D721Med (cell line): ENCODE results near the gene GPBP1.
"Not testable (repeated sequence)": the region's sequence is repeated elsewhere in the genome, so short reads cannot be mapped to it uniquely, and the experiment has no call there.

Experiments
- DNase-seq: peaks from one replicate; pipeline ENCODE4 v3.0.0; 2011; ENCODE audit warnings: low spot score; ENCODE audit not compliant: insufficient read length
- FAIRE-seq: peaks from 2 replicates; lab custom pipeline; 2011; peaks lifted over from hg19 to GRCh38; lab: Jason Lieb, UNC
- TF ChIP-seq, protein P1 (sequence below): IDR thresholded peaks from 2 replicates; pipeline ENCODE4 v1.5.1; 2012; ENCODE audit warnings: mild to moderate bottlenecking, control low read depth; ENCODE audit not compliant: insufficient read depth; ENCODE audit errors: missing control alignments

The GPBP1 gene

DNA sequence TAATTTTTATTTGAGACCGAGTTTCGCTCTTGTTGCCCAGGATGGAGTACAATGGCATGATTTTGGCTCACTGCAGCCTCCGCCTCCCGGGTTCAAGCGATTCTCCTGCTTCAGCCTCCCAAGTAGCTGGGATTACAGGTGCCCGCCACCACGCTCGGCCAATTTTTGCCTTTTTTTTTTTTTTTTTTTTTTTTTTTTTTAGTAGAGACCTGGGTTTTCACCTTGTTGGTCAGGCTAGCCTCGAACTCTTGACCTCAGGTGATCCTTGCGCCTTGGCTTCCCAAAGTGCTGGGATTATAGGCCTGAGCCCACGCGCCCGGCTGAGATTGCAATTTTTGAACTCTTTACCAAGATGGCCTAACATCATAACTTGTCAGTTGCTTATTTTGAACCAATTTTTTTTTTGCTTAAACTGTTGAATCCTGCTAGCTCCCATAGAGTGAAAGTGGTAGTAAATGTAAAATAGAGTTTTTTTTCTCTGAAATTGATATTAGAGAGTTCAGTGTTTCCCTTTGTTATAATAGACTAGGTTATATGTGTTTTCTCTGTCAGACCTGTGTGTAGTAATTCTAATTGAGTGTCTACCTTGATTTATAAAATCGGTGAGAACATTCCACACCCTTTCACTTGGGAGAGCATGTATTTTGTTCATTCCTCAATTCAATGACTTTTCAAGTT lies 3.8 kb downstream of the GPBP1 start:
- TF ChIP-seq, protein P1, sequence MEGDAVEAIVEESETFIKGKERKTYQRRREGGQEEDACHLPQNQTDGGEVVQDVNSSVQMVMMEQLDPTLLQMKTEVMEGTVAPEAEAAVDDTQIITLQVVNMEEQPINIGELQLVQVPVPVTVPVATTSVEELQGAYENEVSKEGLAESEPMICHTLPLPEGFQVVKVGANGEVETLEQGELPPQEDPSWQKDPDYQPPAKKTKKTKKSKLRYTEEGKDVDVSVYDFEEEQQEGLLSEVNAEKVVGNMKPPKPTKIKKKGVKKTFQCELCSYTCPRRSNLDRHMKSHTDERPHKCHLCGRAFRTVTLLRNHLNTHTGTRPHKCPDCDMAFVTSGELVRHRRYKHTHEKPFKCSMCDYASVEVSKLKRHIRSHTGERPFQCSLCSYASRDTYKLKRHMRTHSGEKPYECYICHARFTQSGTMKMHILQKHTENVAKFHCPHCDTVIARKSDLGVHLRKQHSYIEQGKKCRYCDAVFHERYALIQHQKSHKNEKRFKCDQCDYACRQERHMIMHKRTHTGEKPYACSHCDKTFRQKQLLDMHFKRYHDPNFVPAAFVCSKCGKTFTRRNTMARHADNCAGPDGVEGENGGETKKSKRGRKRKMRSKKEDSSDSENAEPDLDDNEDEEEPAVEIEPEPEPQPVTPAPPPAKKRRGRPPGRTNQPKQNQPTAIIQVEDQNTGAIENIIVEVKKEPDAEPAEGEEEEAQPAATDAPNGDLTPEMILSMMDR = no peak
- no peak for FAIRE-seq
- DNase-seq = no peak

DNA sequence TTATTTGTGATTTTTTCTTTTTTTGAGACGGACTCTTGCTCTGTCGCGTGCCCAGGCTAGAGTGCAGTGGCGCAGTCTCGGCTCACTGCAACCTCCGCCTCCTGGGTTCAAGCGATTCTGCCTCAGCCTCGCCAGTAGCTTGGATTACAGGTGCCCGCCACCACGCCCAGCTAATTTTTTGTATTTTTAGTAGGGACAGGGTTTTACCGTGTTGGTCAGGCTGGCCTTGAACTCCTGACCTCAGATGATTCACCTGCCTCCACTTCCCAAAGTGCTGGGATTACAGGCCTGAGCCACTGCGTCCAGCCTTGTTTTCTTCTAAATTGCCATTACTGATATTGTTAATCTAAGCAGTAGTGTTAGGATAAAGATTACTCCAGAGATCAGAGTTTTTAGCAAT lies 4.4 kb downstream of the GPBP1 start:
- FAIRE-seq = not testable (repeated sequence)

DNA sequence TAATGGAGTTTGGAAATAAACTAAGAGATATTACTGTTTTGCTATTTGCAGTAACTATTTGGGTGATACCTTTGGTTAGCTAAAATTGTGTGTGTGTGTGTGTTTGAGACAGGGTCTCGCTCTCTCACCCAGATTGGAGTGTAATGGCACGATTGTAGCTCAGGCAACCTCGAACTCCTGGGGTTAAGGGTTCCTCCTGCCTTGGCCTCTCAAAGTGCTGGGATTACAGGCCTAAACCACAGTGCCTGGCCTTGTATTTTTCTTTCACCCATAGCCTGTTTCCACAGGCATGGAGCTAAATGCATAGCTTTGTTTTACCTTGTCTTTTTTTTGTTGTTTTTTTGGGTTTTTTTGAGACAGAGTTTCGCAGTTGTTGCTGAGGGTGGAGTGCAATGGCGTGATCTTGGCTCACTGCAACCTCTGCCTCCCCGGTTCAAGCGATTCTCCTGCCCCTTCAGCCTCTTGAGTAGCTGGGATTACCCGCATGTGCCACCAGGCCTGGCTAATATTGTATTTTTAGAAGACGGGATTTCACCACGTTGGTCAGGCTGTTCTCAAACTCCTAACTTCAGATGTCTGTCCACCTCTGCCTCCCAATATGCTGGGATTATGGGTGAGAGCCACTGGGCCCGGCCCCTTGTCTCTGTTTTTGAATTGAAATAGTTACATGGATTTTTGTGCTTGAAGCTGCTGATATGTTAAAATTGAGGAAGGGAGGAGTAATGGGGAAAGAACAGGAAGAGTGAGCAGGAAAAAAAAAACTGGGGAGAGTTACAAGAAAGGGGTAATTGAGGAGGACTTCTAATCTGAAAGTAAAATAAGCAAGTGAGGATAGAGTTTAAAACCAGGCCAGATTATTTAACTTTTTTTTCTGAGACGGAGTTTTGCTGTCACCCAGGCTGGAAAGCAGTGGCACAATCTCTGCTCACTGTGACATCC lies 5.7 kb downstream of the GPBP1 start:
- TF ChIP-seq, protein P1 = no peak
- DNase-seq (no peak), FAIRE-seq (no peak)

More for the DNA sequence above, 4.4 kb downstream of the GPBP1 start:
- DNase-seq = not testable (repeated sequence)

DNA sequence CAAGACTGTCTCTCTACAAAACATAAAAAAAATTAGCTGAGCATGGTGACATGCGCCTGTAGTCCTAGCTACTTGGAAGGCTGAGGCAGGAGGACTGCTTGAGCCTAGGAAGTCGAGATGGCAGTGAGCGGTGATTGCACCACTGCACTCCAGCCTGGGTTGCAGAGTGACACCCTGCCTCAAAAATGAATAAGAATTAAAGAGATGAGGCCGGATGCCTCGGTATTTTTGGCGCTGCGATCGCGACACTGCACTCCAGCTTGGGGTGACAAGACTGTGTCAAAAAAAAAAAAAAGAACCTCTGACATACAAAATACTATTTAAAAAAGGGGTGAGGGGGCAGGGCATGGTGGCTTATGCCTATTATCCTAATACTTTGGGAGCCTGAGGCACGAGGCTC lies 7.3 kb downstream of the GPBP1 start:
- DNase-seq = no peak
- FAIRE-seq = no peak
- TF ChIP-seq, protein P1 = no peak

DNA sequence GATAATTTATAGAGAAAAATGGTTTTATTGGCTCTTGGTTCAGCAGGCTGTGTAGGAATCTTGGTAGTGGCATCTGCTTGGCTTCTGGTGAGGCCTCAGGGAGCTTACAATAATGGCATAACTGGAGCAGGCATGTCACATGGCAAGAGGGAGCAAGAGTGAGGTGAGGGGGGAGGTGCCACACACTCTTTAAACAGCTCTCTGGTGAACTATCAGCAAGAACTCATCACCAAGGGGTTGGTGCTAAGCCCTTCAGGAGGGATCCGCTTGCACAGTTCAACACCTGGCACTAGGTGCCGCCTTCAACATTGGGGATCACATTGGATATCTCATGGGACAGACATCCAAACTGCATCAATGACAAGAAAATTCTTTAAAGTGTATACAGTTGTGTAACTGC lies 10.5 kb downstream of the GPBP1 start:
- FAIRE-seq = no peak
- no peak for DNase-seq
- TF ChIP-seq, protein P1 = no peak

DNA sequence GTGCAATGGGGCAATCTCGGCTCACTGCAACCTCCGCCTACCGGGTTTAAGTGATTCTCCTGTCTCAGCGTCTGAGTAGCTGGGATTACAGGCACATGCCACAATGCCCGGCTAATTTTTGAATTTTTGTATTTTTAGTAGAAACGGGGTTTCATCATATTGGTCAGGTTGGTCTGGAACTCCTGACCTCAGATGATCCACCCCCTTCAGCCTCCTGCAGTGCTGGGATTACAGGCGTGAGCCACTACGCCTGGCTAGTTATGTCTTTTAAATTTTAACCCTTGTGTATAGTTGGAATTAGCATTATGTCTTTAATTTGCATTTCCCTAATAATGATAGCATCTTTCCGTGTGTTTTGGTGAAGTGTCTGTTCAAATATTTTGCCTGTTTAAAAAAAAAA lies 11.5 kb downstream of the GPBP1 start:
- DNase-seq (no peak), FAIRE-seq (no peak)
- TF ChIP-seq, protein P1 = no peak

DNA sequence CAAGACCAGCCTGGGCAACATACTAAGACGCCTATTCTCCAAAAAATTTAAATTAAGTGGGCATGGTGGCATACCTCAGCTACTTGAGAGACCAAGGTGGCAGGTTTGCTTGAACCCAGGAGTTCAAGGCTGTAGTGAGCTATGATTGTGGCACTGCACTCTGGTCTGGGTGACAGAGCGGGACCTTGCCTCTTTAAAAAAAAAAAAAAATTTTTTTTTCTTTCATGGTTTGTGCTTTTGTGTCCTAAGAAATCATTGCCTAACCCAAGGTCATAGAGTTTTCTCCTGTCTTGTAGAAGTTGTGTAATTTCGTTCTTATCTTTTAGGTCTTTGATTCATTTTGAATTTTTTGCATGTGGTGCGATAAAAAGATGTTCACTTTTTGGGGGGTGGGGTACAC lies 12.3 kb downstream of the GPBP1 start:
- no peak for DNase-seq

DNA sequence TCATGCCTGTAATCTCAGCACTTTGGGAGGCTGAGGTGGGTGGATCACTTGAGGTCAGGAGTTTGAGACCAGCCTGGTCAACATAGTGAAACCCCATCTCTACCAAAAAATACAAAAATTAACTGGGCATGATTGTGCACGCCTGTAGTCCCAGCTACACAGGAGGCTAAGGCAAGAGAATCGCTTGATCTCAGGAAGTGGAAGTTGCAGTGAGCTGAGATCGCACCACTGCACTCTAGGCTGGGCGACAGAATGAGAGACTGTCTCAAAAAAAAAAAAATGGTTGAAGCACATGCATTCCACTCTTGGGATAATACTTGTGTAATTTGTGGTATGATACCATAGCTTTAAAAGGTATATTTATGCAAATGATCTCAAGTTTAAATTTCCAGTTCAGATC lies 14.1 kb downstream of the GPBP1 start:
- not testable (repeated sequence) for DNase-seq, FAIRE-seq

More for the DNA sequence above, 12.3 kb downstream of the GPBP1 start:
- FAIRE-seq = no peak
- TF ChIP-seq, protein P1 = no peak
